DOHH2 (cell line): Measurements from ENCODE around the gene SORBS2.

Source experiments
- CTCF ChIP-seq: fragments of 200-600 bp; sonication (generic); IDR thresholded peaks from one replicate; pipeline ENCODE4 v1.5.1; 2014; ENCODE audit warnings: antibody characterized with exemption, mild to moderate bottlenecking, low read depth, low read length; ENCODE audit not compliant: poor library complexity, severe bottlenecking
- EZH2phosphoT487 ChIP-seq: fragments of 200-600 bp; sonication (generic); IDR thresholded peaks from 2 replicates; pipeline ENCODE4 v1.6.1; 2017; ENCODE audit warnings: borderline replicate concordance, mild to moderate bottlenecking, antibody characterized with exemption, low read length, moderate library complexity, mixed read lengths

- TF ChIP-seq CTCF = no peak
- no peak for TF ChIP-seq EZH2phosphoT487
Measured at GRCh38 chr4:185592845-185593488, 219.0 kb downstream of the SORBS2 start.
